PC-3 (cell line): ENCODE measurements around the gene GAGE12J. TPM values are rescaled to one million over a fixed set of nuclear protein-coding genes. Genes with fewer than 3 reads are reported as not detected.

Experiments
- ATAC-seq: fragments of 200-7000 bp; cut with Tn5 transposase; 2 replicates; pipeline ENCODE4 v1.9.1; 2020; ENCODE audit warnings: mild to moderate bottlenecking, moderate library complexity
- BruUV-seq: library from RNA; stranded (reverse); fragments of 400-500 nt; replicated peaks from 2 replicates; lab custom pipeline; 2021; lab: Mats Ljungman, UMichigan
- CTCF ChIA-PET: fragments of 300-600 bp; sonication (Branson Sonifier 250); formaldehyde crosslinking; loops from one replicate; lab custom pipeline; 2022; ENCODE audit warnings: antibody characterized with exemption; lab: Charles Lee
- POLR2A ChIA-PET: fragments of 300-600 bp; sonication (Branson Sonifier 250); formaldehyde crosslinking; loops from one replicate; lab custom pipeline; 2022; ENCODE audit warnings: antibody characterized with exemption; ENCODE audit not compliant: unreplicated experiment; lab: Charles Lee
- DNase-seq: peaks from one replicate; pipeline ENCODE4 v3.0.0-alpha.2; 2015
- H2AFZ ChIP-seq: fragments of 300-600 bp; sonication (generic); 2 replicates; pipeline ENCODE4 v1.6.0; 2016; ENCODE audit warnings: antibody characterized with exemption, low read length
- H3F3A ChIP-seq: fragments of 300-600 bp; sonication (generic); one replicate; pipeline ENCODE4 v1.6.0; 2017; ENCODE audit warnings: antibody characterized with exemption, low read length, control low read depth, mild to moderate bottlenecking; ENCODE audit not compliant: unreplicated experiment
- H3K27ac ChIP-seq: fragments of 300-600 bp; sonication (generic); 2 replicates; pipeline ENCODE4 v1.5.1; 2016; ENCODE audit warnings: mild to moderate bottlenecking, low read length
- H3K27me3 ChIP-seq: fragments of 300-600 bp; sonication (generic); 2 replicates; pipeline ENCODE4 v1.6.1; 2016; ENCODE audit warnings: low read length, mixed read lengths
- H3K36me3 ChIP-seq: fragments of 300-600 bp; sonication (generic); 2 replicates; pipeline ENCODE4 v1.6.1; 2016; ENCODE audit warnings: low read depth, mixed run types, low read length, mixed read lengths
- H3K4me1 ChIP-seq: fragments of 300-600 bp; sonication (generic); 2 replicates; pipeline ENCODE4 v1.5.1; 2016; ENCODE audit warnings: low read length; ENCODE audit not compliant: insufficient read depth
- H3K4me2 ChIP-seq: fragments of 300-600 bp; sonication (generic); 2 replicates; pipeline ENCODE4 v1.6.0; 2016; ENCODE audit warnings: low read length
- H3K4me3 ChIP-seq: fragments of 300-600 bp; sonication (generic); 2 replicates; pipeline ENCODE4 v1.5.1; 2016; ENCODE audit warnings: mild to moderate bottlenecking, low read length, mixed read lengths
- H3K79me2 ChIP-seq: fragments of 300-600 bp; sonication (generic); 2 replicates; pipeline ENCODE4 v1.6.1; 2017; ENCODE audit warnings: low read length, mixed read lengths
- H3K9ac ChIP-seq: fragments of 300-600 bp; sonication (generic); 2 replicates; pipeline ENCODE4 v1.6.0; 2016; ENCODE audit warnings: mild to moderate bottlenecking, low read length
- H3K9me2 ChIP-seq: fragments of 300-600 bp; sonication (generic); replicated peaks from 2 replicates; pipeline ENCODE4 v1.6.1; 2016; ENCODE audit warnings: mixed run types, low read length, mixed read lengths
- H3K9me3 ChIP-seq: fragments of 300-600 bp; sonication (generic); 2 replicates; pipeline ENCODE4 v1.6.1; 2016; ENCODE audit warnings: low read length, mixed read lengths
- H4K20me1 ChIP-seq: fragments of 300-600 bp; sonication (generic); 2 replicates; pipeline ENCODE4 v1.6.1; 2016; ENCODE audit warnings: low read length, mixed read lengths
- EZH2 ChIP-seq: fragments of 300-600 bp; sonication (generic); IDR thresholded peaks from one replicate; pipeline ENCODE4 v1.6.1; 2017; ENCODE audit warnings: antibody characterized with exemption, mild to moderate bottlenecking, low read length; ENCODE audit not compliant: unreplicated experiment
- EZH2phosphoT487 ChIP-seq: fragments of 300-600 bp; sonication (generic); IDR thresholded peaks from 2 replicates; pipeline ENCODE4 v1.6.1; 2018; ENCODE audit warnings: mild to moderate bottlenecking, antibody characterized with exemption, low read length, borderline replicate concordance
- intact Hi-C: fragments of 100-400 bp; cut with micrococcal nuclease; formaldehyde crosslinking; loops from 2 replicates; pipeline ENCODE4 v1.9.0; 2023
- total RNA-seq: library from RNA; depleted of rRNA; stranded (reverse); fragments of >200 nt; gene quantifications from 2 replicates; pipeline ENCODE4 v1.2.3, GENCODE V29; 2014
- TF ChIP-seq, protein P1 (sequence below): fragments of 300-600 bp; sonication (generic); conservative IDR thresholded peaks from 2 replicates; pipeline ENCODE4 v1.5.1; 2017; ENCODE audit warnings: antibody characterized with exemption, low read depth, mild to moderate bottlenecking, low read length

The GAGE12J gene
- total RNA-seq, 1 experiment from 2014 or later = not detected

GRCh38 chrX:49286136-49286535 lies 35.7 kb upstream of the GAGE12J start:
- no peak overlapping the region for H3K4me3 ChIP-seq
- no peaks in the 10 kb centered on the region for H3K27me3 ChIP-seq
- ChIA-PET CTCF (no interaction called here), POLR2A (no interaction called here)
- no peaks in the 10 kb centered on the region for H3K4me1 ChIP-seq
- no peak overlapping the region for H3K27ac ChIP-seq
- no peak overlapping the region for H2AFZ ChIP-seq
- no peak for ATAC-seq
- H4K20me1 ChIP-seq = no peaks in the 10 kb centered on the region
- H3K9me3 ChIP-seq = no peaks in the 10 kb centered on the region
- H3K9me2 ChIP-seq = no peaks in the 10 kb centered on the region
- DNase-seq = no peak
- intact Hi-C loops = no loop called here
- H3K9ac ChIP-seq = no peak overlapping the region
- H3K4me2 ChIP-seq = no peak overlapping the region
- H3K79me2 ChIP-seq = no peaks in the 10 kb centered on the region
- no TSS peak for BruUV-seq
- no peaks in the 10 kb centered on the region for H3F3A ChIP-seq
- H3K36me3 ChIP-seq = no peaks in the 10 kb centered on the region
- TF ChIP-seq EZH2 (no peak), EZH2phosphoT487 (no peak)
- TF ChIP-seq, protein P1, sequence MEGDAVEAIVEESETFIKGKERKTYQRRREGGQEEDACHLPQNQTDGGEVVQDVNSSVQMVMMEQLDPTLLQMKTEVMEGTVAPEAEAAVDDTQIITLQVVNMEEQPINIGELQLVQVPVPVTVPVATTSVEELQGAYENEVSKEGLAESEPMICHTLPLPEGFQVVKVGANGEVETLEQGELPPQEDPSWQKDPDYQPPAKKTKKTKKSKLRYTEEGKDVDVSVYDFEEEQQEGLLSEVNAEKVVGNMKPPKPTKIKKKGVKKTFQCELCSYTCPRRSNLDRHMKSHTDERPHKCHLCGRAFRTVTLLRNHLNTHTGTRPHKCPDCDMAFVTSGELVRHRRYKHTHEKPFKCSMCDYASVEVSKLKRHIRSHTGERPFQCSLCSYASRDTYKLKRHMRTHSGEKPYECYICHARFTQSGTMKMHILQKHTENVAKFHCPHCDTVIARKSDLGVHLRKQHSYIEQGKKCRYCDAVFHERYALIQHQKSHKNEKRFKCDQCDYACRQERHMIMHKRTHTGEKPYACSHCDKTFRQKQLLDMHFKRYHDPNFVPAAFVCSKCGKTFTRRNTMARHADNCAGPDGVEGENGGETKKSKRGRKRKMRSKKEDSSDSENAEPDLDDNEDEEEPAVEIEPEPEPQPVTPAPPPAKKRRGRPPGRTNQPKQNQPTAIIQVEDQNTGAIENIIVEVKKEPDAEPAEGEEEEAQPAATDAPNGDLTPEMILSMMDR = no peak

DNA sequence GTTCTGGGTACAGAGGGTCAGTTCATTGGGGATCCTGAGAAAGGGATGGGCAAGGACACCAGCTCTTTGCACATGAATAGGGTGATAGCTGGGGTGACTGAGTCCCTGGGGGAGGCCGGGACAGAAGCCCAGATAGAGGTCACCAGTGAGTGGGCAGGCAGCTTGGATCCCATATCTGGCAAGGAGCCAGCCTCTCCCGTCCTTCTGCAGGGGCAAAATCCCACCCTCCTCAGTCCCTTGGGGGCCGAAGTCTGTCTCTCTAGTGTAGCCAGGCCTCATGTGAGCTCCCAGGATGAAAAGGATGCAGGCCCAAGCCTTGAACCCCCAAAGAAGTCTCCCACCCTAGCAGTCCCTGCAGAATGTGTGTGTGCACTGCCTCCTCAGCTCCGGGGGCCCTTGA lies 35.3 kb upstream of the GAGE12J start:
- Histone ChIP-seq H3K27me3 (no peaks in the 10 kb centered on the region), H3K79me2 (no peaks in the 10 kb centered on the region), H3K4me1 (no peaks in the 10 kb centered on the region), H3K9ac (no peak overlapping the region), H3K9me3 (no peaks in the 10 kb centered on the region), H3K4me2 (no peak overlapping the region), H4K20me1 (no peaks in the 10 kb centered on the region), H3K36me3 (no peaks in the 10 kb centered on the region), H3K4me3 (no peak overlapping the region), H2AFZ (no peak overlapping the region), H3K9me2 (no peaks in the 10 kb centered on the region), H3K27ac (no peak overlapping the region), H3F3A (no peaks in the 10 kb centered on the region)
- BruUV-seq = no TSS peak
- intact Hi-C loops = no loop called here
- ChIA-PET CTCF (no interaction called here), POLR2A (no interaction called here)
- TF ChIP-seq EZH2 (no peak), EZH2phosphoT487 (no peak)
- TF ChIP-seq, protein P1 = no peak
- ATAC-seq = no peak
- DNase-seq = no peak

- H3K9me2 ChIP-seq = no peaks in the 10 kb centered on the region
- H3K4me2 ChIP-seq = no peak overlapping the region
- ATAC-seq (no peak), DNase-seq (no peak)
- no peak overlapping the region for H3K4me3 ChIP-seq
- no peaks in the 10 kb centered on the region for H3K9me3 ChIP-seq
- H3F3A ChIP-seq = no peaks in the 10 kb centered on the region
- H3K79me2 ChIP-seq = no peaks in the 10 kb centered on the region
- H4K20me1 ChIP-seq = no peaks in the 10 kb centered on the region
- no TSS peak for BruUV-seq
- H3K36me3 ChIP-seq = no peaks in the 10 kb centered on the region
- H3K27me3 ChIP-seq = no peaks in the 10 kb centered on the region
- H3K27ac ChIP-seq = no peak overlapping the region
- POLR2A ChIA-PET = no interaction called here
- no peaks in the 10 kb centered on the region for H3K4me1 ChIP-seq
- intact Hi-C loops = no loop called here
- CTCF ChIA-PET = no interaction called here
- H3K9ac ChIP-seq = no peak overlapping the region
- TF ChIP-seq, protein P1 = no peak
- TF ChIP-seq EZH2phosphoT487 = no peak
- TF ChIP-seq EZH2 = no peak
- H2AFZ ChIP-seq = no peak overlapping the region
These were observed 34.2 kb upstream of the GAGE12J start for GRCh38 chrX:49287665-49288064.
